AML-193 (cell line): ENCODE results near the gene KRT33A.

Source experiments
- DNase-seq, 2 experiments: peaks; one replicate each; lab custom pipeline; 2025; lab: John Stamatoyannopoulos, UW

The KRT33A gene

DNA sequence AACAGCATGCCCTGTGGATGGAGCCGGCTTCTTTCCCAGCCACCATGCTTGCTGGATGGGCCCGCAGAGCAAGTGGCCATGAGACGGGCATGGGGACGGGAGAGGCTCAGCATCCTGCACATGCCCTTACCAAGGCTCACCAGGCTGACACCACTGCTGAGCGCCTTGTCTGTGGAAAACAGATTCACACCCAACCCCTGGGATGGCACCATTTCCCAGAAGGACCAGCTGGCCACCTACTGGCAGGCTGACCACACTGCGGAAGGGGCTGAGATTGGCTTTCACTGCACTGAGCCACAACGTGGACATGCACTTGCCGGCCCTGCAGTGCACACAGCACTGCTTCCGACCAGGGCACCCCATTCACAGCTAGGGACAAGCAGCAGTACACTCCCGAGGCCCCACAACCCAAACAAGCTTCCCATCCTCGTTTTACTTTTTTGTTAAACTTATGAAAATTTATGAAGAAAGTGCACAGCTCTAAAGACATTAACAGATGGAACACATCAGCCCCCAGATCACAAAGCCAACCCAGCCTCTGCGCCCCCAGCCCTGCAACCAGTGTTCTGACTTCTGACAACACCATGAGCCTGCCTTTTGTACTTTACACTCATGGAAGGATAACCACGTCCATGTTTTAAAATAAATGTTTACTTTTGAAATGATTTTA, 21.2 kb downstream of the KRT33A start:
- peak; percentile 52 to 60 for DNase-seq

DNA sequence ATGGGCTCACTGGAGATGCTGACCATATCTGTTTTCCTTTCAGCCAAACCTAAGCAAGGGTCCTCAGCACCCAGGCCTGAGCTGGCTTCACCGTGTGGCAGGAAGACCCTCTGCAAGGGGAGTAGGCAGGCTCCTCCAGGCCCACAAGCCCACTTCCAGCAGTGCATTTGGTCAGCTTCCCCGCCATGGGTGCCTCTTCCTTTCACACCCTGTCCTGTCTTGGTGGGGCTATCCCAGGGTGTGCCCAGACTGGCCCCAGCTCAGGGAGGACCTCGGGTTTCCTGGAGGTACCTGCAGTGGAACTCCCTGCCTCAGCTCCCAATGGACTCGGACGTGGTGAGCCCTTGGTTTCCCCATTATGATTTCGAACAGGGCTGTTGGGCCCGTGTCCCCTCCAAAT, 22.4 kb downstream of the KRT33A start:
- no peak for DNase-seq

DNA sequence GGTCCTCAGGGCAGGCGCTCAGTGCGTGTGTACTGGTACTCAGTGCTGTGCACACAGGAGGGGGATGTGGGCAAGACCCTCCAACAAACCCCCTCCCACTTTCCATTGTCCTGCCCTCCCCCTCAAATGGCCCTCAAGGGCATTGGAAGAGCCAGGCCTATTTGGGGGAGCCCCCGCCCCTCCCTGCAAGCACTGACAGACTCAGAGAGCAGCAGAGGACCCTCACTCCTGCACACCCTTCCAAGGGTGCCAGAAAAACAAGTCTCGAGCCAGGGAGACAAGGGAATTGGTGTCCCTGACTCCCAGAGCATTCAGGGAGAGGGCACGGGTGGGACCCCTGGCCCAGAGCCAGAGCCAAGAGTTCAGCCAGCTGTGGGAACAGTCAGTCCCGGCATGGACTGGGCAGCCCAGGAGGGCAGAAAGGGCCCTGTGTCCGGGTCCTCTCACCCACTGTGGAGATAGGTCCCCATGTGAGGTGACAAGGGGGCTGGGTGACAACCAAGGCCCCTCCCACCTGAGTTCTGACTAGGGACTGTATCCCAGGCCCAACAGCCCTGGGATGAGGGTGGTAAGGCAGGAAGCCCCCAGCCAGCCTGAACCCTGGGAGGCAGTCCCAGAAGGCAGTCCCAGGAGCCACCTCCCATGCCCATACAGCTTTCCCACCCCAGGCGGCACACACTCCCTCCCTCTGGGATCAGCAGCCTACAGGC, 23.1 kb downstream of the KRT33A start:
- DNase-seq: no peak

- no peak for DNase-seq
These were observed 24.2 kb downstream of the KRT33A start for GRCh38 chr17:41326173-41327145.

- no peak for DNase-seq
These were observed 25.0 kb downstream of the KRT33A start for GRCh38 chr17:41325611-41326010.

- DNase-seq: no peak
These were observed 25.5 kb downstream of the KRT33A start for GRCh38 chr17:41325126-41325525.

DNA sequence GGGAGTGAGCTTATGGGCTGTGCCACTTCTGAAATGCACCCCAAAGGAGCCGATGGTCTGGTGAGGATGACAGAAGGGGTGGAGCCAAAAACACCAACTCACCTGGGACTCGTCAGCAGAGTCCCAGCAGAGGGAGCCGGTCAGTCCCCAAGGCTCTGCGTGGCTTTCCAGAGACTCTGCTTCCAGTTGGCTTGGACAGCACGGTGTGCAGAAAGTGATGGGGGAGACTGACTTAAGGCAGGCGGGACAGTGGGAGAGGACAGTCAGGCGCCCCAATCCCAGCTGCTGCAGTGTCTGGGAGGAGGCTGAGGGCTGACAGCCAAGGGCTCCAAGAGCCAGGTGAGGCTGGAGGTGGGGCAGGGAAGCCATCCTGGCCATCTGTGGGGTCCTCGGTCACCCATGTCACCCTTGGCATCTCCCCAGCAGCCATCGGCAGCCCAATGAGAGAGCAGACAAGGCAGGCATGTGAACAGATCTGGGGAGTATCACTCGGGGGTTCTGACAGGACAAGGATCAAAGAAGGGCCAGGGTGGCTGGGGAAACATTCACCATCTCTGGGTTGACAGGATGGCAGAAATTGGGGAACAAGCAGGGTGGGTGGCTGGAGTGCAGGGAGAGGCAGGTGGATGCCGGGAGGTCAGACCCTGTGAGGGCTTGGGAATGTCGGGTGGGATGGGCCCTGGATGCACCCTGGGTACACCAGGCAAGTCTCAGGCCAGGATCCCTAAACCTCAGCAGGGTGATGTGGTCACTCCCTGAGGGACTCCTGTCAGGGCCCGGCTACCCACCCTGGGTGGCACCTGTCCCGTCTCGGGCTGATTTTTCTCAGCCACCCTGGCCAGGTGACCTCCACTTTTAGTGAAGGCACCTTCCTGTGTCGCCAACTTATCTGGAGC, 26.2 kb downstream of the KRT33A start:
- DNase-seq: peak in 1 of 2 experiments; percentile 15

DNA sequence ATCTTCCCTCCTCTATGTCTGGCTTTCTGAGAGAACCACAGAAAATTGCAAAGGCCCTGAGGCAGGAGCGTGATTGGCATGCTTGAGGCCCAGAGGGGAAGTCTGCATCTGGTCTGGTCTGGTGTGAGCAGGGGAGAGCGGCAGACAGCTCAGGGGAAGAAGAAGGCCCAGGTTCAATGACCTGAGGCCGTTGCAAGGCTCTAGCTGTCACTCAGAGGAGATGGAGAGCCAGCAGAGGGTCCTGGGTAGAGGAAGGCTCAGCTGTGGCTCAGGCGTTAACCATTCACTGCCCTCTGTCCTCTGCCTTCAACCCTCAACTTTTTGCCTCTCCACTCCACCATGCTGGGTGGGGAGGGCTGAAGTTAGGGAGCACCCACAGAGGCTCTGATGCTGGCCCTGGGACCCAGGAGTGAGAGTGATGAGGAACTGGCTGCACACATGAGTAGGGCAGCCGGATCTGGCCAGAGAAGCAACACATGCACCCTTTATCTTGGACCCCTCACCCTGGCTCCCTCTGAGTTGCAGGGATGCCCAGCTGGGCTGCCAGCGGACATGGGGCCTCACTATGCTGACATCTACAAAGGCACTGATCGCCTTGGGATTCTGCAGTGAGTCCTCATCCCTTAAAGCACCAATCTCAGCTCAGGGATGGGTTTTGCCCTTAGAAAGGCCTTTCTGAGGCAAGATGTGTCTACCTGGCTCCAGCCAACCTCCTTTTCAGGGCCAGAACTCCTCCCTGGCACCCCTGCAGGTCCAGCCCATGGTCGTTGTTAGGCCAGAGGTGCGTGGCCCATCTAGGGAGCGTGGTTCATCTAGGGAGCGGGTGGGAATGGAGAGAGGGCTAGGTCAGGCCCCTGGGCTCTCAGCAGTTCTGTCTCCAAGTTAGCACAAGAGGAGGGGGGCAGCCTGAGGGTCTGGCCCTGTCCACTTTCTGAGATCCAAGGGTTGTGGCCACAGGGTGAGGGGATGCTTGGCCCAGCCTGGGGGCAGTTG, 27.4 kb downstream of the KRT33A start:
- DNase-seq: no peak

DNA sequence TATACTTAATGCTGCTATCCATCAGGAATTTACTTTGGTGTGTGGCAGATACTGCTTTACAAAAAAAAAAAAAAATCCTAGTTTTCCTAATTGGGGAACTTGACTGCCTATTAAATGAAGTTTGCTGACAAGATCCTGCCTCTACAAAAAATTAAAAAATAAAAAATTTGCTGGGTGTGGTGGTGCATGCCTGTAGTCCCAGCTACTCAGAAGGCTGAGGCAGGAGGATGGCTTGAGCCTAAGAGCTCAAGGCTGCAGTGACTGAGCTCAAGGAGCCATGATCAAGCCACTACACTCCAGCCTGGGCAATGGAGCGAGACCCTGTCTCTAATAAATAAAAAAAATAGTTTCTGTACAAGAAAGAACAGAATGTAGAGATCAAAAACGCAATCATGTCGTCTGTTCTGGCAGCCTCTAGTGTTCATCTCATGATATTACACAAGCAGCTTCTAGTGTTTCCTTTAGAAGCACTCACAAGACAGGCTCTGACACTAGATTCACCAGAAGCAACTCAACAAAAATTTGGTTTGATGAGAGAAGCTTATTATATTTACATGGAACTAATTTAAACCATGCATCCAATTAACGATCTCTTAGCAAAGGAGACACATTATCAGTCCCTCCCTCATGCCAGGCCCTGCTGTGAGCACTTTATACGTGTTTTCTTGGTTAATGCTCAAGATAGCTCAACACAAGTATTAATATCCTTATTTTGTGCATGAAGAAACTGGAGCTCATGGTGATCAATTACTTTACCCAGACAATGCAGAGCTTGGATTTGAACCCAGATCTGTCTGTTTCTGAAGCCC, 28.3 kb downstream of the KRT33A start:
- DNase-seq: peak; percentile 83

DNA sequence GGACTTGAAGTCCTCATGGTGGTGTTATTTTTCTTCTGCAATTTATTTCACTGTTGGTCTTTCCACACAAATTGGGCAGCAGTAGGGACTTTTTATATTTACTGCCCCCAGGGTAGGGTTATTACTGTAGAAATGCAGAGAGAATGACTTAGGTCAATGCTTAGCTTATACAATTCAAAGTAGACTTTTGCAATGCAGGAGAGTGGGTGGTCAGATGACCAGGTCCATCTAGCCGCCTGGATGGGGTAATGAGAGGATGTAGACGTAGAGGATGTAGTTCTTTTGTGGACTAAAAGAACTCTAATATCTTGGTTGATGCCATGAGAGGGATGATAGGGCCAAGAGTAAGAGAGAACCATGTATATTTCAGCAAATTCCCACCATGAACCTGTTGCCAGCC, 32.4 kb downstream of the KRT33A start:
- no peak for DNase-seq

DNA sequence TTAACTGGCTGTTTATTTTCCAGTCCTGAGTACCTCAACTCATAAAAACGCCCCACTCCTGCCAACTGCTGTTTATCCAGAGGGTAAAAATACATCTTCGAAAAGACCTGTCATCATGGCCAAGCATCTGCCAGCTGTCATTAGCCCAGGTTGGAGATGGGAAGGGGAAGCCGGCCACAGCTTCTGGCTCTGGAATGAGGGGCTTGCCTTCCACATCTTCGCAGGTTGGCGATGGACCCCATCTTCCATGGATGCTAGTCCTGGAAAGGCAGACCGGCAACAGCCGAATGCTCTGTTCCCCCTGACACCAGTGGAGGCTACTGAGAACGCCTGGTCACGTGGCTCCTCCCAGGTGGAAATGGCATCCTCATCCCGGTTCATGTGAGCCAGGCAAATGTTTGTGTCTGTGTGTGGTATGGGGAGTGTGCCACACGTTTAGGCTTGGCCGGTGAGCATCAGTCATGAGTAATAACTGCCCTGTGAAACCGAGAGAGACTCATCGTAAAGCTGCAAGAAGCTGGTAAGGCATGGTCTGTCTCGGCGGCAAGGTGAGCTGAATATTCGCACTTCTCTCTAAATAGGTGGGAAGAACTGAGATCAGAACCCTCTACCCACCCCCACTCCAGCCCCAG, 34.7 kb downstream of the KRT33A start:
- DNase-seq: no peak

DNA sequence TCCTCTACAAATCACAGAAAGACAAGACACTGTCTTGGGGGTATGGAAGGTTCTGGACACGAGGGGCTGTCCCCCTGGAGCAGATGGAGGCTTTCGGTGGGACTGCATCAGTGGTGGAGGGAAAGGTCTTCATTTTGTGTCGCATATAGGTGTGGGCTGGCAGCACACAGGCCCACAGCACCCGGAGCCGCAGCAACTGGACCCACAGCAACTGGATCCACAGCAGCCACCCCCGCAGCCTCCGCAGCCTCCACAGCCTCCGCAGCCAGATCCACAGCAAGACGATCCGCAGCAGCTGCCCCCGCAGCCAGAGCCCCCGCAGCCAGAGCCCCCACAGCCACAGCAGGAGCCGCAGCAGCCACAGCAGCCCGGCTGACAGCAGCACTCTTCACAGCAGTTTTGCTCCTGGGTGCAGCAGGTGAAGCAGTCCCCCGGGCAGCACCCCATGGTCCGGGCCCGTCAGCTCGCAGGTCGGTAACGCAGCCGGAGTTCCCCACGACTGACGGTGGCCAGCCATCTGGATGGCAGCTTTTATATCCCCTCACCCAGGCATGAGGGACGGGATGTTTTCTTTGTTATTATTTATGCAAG, 35.3 kb downstream of the KRT33A start, which contains the start of gene KRTAP17-1:
Gene KRTAP17-1, minus strand, starts transcription at position 507 of the 591 bp plus-strand sequence. Its CDS starts 60 bp downstream, at position 447.
- no peak for DNase-seq

DNA sequence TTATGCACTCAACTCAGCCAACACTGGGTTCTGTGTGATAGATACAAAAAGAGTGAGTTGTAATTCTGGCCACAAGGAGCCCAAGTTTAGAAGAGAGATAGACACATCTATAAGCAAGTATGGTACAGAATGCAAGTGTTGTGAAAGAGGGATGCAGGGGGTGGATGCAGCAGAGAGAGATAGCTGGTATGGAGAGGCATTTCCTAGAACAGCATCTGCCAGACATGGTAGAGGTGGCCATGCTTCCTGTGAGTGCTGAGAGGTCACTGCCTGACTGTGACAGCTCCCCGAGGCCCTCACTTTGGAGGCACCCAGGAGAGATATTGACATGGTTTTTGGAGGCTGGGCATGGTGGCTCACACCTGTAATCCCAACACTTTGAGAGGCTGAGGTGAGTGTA, 39.5 kb downstream of the KRT33A start:
- DNase-seq: no peak

DNA sequence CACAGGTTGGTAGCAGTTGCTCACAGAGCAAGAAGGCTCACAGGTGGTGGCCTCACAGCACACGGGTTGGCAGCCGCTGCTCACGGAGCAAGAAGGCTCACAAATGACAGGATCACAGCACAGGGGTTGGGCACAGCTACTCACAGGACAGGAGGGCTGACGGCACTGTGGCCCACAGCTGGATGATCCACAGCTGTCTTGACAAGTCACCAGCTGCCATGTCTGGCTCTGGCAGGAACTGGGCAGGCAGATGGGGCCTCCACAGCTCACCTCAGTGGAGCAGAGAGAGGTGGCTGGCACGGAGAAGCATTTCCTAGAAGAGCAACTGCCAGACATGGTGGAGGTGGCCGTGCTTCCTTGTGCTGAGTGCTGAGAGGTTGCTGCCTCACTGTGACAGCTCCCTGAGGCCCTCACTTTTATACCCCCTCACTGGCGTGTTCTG, 41.7 kb downstream of the KRT33A start, which contains the start of gene KRTAP16-1:
Gene KRTAP16-1, minus strand, starts transcription at position 392 of the 442 bp plus-strand sequence. Its CDS starts 56 bp downstream, at position 336.
- DNase-seq: no peak

DNA sequence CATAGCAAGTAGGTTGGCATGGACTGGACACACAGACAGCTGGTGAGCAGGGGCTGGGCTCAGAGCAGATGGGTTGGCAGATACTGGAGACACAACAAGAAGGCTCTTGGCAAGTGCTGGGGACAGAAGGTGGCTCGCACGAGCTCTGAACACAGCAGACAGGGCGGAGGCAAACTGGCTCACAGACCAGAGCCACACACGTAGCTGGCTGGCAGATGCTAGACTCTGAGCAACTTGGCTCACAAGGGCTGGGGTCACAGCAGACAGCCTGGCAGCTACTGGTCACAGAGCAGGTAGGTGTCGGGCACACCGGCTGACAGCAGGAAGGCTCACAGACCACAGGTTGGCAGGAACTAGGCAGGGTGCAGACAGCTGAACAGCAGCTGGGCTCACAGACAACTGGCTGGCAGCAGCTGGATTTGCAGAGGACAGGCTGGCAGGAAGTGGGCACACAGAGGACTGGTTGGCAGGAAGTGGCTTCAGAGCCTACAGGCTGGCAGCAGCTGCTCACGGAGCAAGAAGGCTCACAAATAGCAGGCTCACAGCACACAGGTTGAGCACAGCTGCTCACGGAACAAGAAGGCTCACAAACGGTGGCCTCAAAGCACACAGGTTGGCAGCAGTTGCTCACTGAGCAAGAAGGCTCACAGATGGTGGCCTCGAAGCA, 42.2 kb downstream of the KRT33A start:
- peak; percentile 96 to 99 for DNase-seq

GRCh38 chr17:41307647-41308046, 43.0 kb downstream of the KRT33A start:
- no peak for DNase-seq

DNA sequence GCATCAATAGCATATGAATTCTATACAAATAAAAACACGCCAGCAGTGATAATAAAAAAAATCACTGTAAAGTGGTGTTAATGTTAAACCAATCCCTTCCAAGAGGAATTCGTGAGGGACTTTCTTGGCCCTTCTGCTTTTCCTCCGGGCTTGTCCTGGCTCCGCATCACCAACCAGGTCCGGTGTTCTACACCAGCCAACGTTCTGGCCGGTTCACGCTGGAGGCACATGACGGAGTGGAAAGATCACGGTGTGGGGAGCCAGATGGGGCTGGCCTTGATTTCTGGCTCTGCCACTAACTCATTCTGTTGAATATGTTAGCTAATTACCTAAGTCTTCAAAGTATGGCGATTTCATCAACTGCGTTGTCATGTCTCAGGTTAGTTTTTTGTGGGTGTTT, 46.5 kb downstream of the KRT33A start:
- no peak for DNase-seq

DNA sequence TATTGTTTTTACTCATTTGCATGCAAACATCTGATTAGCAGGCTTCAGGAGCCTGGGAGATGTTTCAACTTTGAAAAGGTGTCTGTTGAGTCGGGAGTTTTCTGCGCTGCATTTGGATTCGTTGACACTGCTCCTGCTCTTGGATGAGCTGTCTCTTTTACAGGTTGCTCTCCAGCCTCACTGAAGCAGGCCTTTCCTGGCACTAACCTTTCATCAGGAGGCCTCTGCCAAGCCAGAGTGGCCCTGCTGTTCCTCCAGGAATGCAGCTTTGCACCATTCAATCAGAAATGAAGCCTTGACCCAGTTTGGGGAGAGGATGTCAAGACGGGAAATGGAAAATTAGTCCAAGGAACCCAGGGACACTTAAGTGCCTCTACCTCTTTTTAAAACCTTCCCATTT, 47.6 kb downstream of the KRT33A start:
- DNase-seq: no peak
